Tibial artery (tissue), 4 donors: ENCODE data around the gene HSBP1L1.
"Not testable (repeated sequence)": the region's sequence is repeated elsewhere in the genome, so short reads cannot be mapped to it uniquely, and the experiment has no call there.

ENCODE experiments used
- DNase-seq, 2 donors: peaks; one replicate each; pipeline ENCODE4 v3.0.0-alpha.2; 2019
- H3K27ac ChIP-seq, 2 donors: fragments of 200-600 bp; sonication (generic) in 1 of 2; 1 replicate in 1 of 2; 2 replicates in 1 of 2; pipeline ENCODE4 v1.5.1; 2018 to 2019; ENCODE audit warnings: mild to moderate bottlenecking in 1 of 2
- H3K27me3 ChIP-seq, 2 donors: fragments of 200-600 bp; sonication (generic) in 1 of 2; one replicate each; pipeline versions ENCODE4 v1.5.1 to v1.6.0; 2016 to 2019
- H3K36me3 ChIP-seq, 3 donors: fragments of 200-600 bp; sonication (generic) in 2 of 3; one replicate each; pipeline ENCODE4 v1.5.1; 2016 to 2019; ENCODE audit warnings: mild to moderate bottlenecking in 2 of 3
- H3K4me1 ChIP-seq, 4 donors: fragments of 200-600 bp; sonication (generic) in 2 of 4; 1 replicate in 3 of 4; 2 replicates in 1 of 4; pipeline ENCODE4 v1.5.1; 2016 to 2019
- H3K4me3 ChIP-seq, 2 donors: fragments of 200-600 bp; sonication (generic) in 1 of 2; 1 replicate in 1 of 2; 2 replicates in 1 of 2; pipeline ENCODE4 v1.5.1; 2018 to 2019; ENCODE audit warnings: mild to moderate bottlenecking in 2 of 2
- H3K9me3 ChIP-seq, 3 donors: fragments of 200-600 bp; sonication (generic) in 1 of 3; one replicate each; pipeline ENCODE4 v1.5.1; 2016 to 2019
- CTCF ChIP-seq, 2 experiments: fragments of 200-600 bp in 1 of 2; fragments of 450-650 bp in 1 of 2; IDR thresholded peaks; one replicate each; pipeline ENCODE4 v1.5.1; 2017 to 2019; ENCODE audit warnings: antibody characterized with exemption in 2 of 2, mild to moderate bottlenecking in 1 of 2, moderate library complexity in 1 of 2
- intact Hi-C: fragments of 100-400 bp; cut with DNase I; formaldehyde crosslinking; loops from one replicate; pipeline ENCODE4 v1.15.0; 2023; ENCODE audit warnings: low total_unique reads

Gene HSBP1L1

DNA sequence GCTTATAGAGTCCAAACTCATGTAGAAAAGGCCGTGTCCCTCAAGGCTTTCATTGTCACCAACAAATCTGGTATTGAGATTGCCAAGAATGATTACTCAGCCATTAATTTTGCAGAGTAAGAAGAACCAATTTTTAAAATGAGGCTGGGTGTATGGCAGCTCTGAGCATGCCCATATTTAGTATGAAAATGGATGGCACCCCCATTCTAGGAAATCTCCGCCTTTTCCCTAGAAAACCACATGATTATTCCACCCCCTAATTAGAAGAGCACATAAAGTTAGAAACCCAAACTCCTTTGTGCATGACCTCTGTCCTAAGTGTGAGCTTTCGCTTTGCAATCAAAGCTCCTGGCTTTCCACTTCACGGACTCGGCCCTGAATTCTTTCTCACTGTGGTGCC lies 38.0 kb downstream of the HSBP1L1 start:
- Histone ChIP-seq H3K4me3 (no peak overlapping the region), H3K36me3 (peaks cover 0 to 3% (median 0%) of the 10 kb centered on the region in 3 donors), H3K4me1 (no peaks in the 10 kb centered on the region), H3K27me3 (no peaks in the 10 kb centered on the region), H3K9me3 (peaks cover 0 to 15% (median 0%) of the 10 kb centered on the region in 3 donors), H3K27ac (no peak overlapping the region)
- intact Hi-C loops, result no loop called here
- DNase-seq, result no peak
- TF ChIP-seq CTCF (IDR thresholded peaks at IDR 0.05), result no peak

DNA sequence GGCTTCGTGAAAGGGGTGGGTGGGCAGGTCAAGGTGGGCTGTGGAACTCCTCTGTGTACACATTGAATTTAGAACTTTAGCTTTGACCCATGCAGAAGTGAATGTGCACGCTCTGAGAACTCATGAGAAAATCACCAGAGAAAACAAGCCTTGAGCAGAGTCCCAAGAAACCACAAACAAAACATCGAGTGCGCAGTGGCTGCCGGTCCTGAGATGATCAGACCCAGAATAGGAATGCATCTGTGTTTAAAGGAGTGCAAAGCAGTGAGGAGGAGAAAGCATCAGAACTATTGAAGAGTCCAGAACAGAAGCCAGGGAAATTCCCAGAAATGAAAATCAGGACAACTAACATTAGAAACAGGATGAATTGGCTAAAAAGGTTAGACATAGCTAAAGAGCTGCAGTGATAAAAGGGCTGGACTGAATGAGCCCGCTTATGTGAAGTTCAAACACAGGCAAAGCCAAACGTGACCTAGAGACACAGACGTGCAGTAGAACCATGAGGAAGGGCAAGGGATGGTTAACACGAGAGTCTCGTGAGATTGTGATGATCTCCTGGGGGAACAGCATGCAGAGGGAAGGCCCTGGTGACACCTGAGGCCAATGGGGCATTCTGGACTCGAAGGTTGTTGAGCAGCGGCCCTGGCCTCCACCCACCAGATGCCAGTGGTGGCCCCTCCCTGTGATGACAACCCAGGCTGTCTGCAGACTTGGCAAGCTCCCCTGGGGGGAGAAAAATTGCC lies 40.3 kb downstream of the HSBP1L1 start:
- DNase-seq, result no peak
- Histone ChIP-seq H3K27me3 (no peaks in the 10 kb centered on the region), H3K27ac (no peak overlapping the region), H3K9me3 (peaks cover 0 to 25% (median 6%) of the 10 kb centered on the region in 3 donors), H3K4me1 (peaks cover 0 to 1% (median 0%) of the 10 kb centered on the region in 4 donors), H3K4me3 (no peak overlapping the region), H3K36me3 (peaks cover 0 to 13% (median 0%) of the 10 kb centered on the region in 3 donors)
- intact Hi-C loops, result no loop called here
- no peak for TF ChIP-seq CTCF (IDR thresholded peaks at IDR 0.05)

DNA sequence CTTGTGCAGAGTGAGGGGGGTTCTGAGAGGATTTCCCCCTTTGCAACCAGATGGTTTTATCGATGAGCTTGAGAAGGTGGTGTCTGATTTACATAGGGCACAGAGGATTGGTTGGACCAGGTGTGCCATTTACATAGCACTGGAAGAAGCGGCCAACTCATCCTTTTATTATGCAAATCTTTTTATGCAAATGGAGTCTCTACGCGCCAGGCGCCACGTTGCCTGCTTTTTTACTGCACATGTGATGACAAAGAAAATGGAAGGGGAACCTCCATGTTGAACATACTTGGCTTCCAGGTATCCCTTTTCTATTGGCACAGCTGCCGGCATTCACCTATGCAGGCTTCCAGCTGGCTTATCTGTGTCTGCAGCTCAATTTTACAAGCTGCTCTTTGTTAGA lies 42.3 kb downstream of the HSBP1L1 start:
- intact Hi-C loops, result no loop called here
- Histone ChIP-seq H3K27ac (no peak overlapping the region), H3K9me3 (peaks cover 0 to 32% (median 6%) of the 10 kb centered on the region in 3 donors), H3K4me3 (no peak overlapping the region), H3K4me1 (peaks cover 0 to 13% (median 3%) of the 10 kb centered on the region in 4 donors), H3K36me3 (peaks cover 0 to 15% (median 0%) of the 10 kb centered on the region in 3 donors), H3K27me3 (no peaks in the 10 kb centered on the region)
- no peak for DNase-seq
- no peak for TF ChIP-seq CTCF (IDR thresholded peaks at IDR 0.05)

DNA sequence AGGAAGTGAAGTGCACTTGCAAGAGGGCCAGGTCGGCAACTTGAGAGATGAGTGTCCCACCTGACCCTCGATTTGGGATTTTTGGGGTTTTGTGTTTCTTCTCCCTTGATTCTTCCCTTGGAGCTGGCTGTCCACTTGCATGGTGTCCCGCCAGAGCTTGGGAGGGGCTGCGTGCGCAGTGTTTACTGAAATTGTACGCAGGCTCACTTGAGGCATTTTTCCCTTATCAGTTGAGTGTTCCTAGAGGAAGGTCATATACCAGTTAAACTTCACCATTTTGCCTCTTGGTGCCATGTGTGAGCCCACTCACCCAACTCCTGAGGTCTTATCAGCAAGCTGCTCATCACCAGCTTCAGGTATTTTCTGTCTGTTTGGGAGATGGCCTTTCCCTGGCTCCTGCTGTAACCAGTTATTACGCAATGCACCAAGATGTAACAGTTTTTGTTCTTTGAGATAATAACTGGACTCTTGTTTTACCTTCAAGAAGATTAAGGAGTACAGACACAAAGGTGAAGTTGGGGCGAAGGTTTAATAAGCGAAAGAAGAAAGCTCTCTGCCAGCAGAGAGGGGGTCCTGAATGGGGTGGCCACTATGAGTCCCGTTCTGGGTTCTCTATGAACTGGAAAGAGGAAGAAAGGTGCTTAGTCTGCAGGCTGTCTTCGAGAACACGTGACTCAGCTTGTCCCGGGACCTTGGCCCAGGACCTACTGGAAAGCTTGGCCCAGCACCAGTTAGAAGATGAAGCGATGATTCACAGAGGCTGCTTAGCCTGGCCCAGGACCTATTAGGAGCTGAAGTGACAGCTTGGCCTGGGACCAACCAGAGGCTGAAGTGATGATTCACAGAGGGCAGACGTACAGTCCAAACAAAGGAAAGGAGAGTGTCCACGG lies 45.5 kb downstream of the HSBP1L1 start:
- H3K36me3 ChIP-seq, result peaks cover 0 to 15% (median 0%) of the 10 kb centered on the region in 3 donors
- no peak overlapping the region for H3K4me3 ChIP-seq
- peaks cover 0 to 55% (median 20%) of the 10 kb centered on the region in 3 donors for H3K9me3 ChIP-seq
- H3K4me1 ChIP-seq, result peaks cover 0 to 13% (median 3%) of the 10 kb centered on the region in 4 donors
- intact Hi-C loops, result no loop called here
- TF ChIP-seq CTCF (IDR thresholded peaks at IDR 0.05), result no peak
- H3K27ac ChIP-seq, result peak overlapping the region in 1 of 2 donors; percentile 62
- no peaks in the 10 kb centered on the region for H3K27me3 ChIP-seq
- peak; percentile 66 to 92 for DNase-seq

- H3K27me3 ChIP-seq, result no peaks in the 10 kb centered on the region
- intact Hi-C loops, result no loop called here
- DNase-seq, result peak in 1 of 2 donors; percentile 72
- peaks cover 0 to 15% (median 0%) of the 10 kb centered on the region in 3 donors for H3K36me3 ChIP-seq
- peak overlapping the region in 1 of 2 donors; percentile 62 for H3K27ac ChIP-seq
- peaks cover 0 to 56% (median 20%) of the 10 kb centered on the region in 3 donors for H3K9me3 ChIP-seq
- no peak for TF ChIP-seq CTCF (IDR thresholded peaks at IDR 0.05)
- peaks cover 0 to 13% (median 3%) of the 10 kb centered on the region in 4 donors for H3K4me1 ChIP-seq
- no peak overlapping the region for H3K4me3 ChIP-seq
Measured at GRCh38 chr18:80010551-80010906, 46.1 kb downstream of the HSBP1L1 start.

DNA sequence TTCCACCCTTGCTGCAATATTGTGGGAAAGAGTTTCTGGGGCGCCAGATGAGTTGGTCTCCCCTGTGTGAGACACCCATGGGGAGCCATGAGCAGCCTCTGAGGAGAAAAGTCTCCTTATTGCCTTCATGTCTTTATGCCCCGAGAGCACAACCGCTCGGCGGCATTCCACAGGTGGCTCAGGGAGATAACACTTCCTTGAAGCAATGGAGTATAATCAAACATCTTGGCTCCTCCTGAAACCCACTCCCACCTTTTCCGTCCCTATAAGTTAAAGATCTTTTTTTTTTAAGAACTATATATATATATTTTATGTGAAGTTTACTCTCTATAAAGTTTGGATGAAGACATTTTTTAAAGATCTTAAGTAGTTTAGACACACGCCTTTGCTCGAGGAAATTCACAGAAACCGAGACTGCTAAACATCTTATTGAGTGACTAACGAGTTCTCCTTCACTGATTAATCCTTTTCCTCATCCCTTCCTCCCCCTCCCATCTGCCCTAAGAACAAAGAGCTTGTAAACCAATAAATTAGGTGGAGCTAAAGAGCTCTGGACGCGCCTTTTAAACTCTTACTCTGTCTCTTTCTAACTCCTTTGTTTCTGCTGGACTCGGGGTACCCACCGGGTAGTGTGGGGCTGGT lies 47.2 kb downstream of the HSBP1L1 start:
- intact Hi-C loops, H3K4me3 ChIP-seq, H3K27ac ChIP-seq, DNase-seq, H3K27me3 ChIP-seq: not testable (repeated sequence)
- Histone ChIP-seq H3K4me1 (peaks cover 0 to 13% (median 3%) of the 10 kb centered on the region in 4 donors), H3K36me3 (peaks cover 0 to 15% (median 0%) of the 10 kb centered on the region in 3 donors), H3K9me3 (peaks cover 0 to 56% (median 20%) of the 10 kb centered on the region in 3 donors)
